ENCODE data around the gene FSTL4. TPM values are rescaled to one million over a fixed set of nuclear protein-coding genes. Genes with fewer than 3 reads are reported as not detected.

Gene FSTL4
- total and polyA plus RNA-seq, 4 donors = 0.08 to 1.4 (median 0.31) TPM

- Histone ChIP-seq H3K9ac (ENCODE audit: insufficient read depth in 1 of 2, low read length in 2 of 2) (no peak overlapping the region), H3K36me3 (ENCODE audit: control insufficient read depth in 4 of 4, insufficient read depth in 4 of 4, low read length in 4 of 4) (no peaks in the 10 kb centered on the region), H3K27ac (ENCODE audit: low read depth in 1 of 2, low read length in 1 of 2) (no peak overlapping the region), H3K27me3 (ENCODE audit: control insufficient read depth in 3 of 3, insufficient read depth in 3 of 3, low read length in 2 of 3) (peaks cover 0 to 6% (median 0%) of the 10 kb centered on the region in 3 donors), H3K4me1 (ENCODE audit: control insufficient read depth in 5 of 5, insufficient read depth in 5 of 5, low read length in 5 of 5) (no peaks in the 10 kb centered on the region), H3K9me3 (ENCODE audit: control insufficient read depth in 4 of 4, insufficient read depth in 3 of 4, low read length in 3 of 4) (no peaks in the 10 kb centered on the region), H3K4me3 (no peak overlapping the region)
- DNase-seq = no peak
- no peak for ATAC-seq (ENCODE audit: insufficient read depth, low FRiP score)
- no peak for TF ChIP-seq CTCF (IDR thresholded peaks at IDR 0.05; ENCODE audit: control extremely low read depth, extremely low read depth)
- 90 to 91% methylated on average over 5 of the region's 5 CpGs for WGBS, 2 donors
Observed at GRCh38 chr5:133657036-133657435, 44.7 kb upstream of the FSTL4 start.

GRCh38 chr5:133655966-133656365 is 43.6 kb upstream of the FSTL4 start:
- Histone ChIP-seq H3K4me3 (no peak overlapping the region), H3K4me1 (ENCODE audit: control insufficient read depth in 5 of 5, insufficient read depth in 5 of 5, low read length in 5 of 5) (no peaks in the 10 kb centered on the region), H3K9ac (ENCODE audit: insufficient read depth in 1 of 2, low read length in 2 of 2) (no peak overlapping the region), H3K9me3 (ENCODE audit: control insufficient read depth in 4 of 4, insufficient read depth in 3 of 4, low read length in 3 of 4) (no peaks in the 10 kb centered on the region), H3K27ac (ENCODE audit: low read depth in 1 of 2, low read length in 1 of 2) (no peak overlapping the region), H3K27me3 (ENCODE audit: control insufficient read depth in 3 of 3, insufficient read depth in 3 of 3, low read length in 2 of 3) (peaks cover 0 to 6% (median 0%) of the 10 kb centered on the region in 3 donors), H3K36me3 (ENCODE audit: control insufficient read depth in 4 of 4, insufficient read depth in 4 of 4, low read length in 4 of 4) (no peaks in the 10 kb centered on the region)
- DNase-seq = no peak
- no peak for ATAC-seq (ENCODE audit: insufficient read depth, low FRiP score)
- WGBS, 2 donors = 93% methylated on average over 1 of the region's 1 CpG
- TF ChIP-seq CTCF (IDR thresholded peaks at IDR 0.05; ENCODE audit: control extremely low read depth, extremely low read depth) = no peak

GRCh38 chr5:133653760-133654049 is 41.4 kb upstream of the FSTL4 start:
- TF ChIP-seq CTCF (IDR thresholded peaks at IDR 0.05; ENCODE audit: control extremely low read depth, extremely low read depth) = no peak
- Histone ChIP-seq H3K4me1 (ENCODE audit: control insufficient read depth in 5 of 5, insufficient read depth in 5 of 5, low read length in 5 of 5) (no peaks in the 10 kb centered on the region), H3K9ac (ENCODE audit: insufficient read depth in 1 of 2, low read length in 2 of 2) (no peak overlapping the region), H3K36me3 (ENCODE audit: control insufficient read depth in 4 of 4, insufficient read depth in 4 of 4, low read length in 4 of 4) (no peaks in the 10 kb centered on the region), H3K27ac (ENCODE audit: low read depth in 1 of 2, low read length in 1 of 2) (no peak overlapping the region), H3K27me3 (ENCODE audit: control insufficient read depth in 3 of 3, insufficient read depth in 3 of 3, low read length in 2 of 3) (peaks cover 0 to 6% (median 0%) of the 10 kb centered on the region in 3 donors), H3K4me3 (no peak overlapping the region), H3K9me3 (ENCODE audit: control insufficient read depth in 4 of 4, insufficient read depth in 3 of 4, low read length in 3 of 4) (no peaks in the 10 kb centered on the region)
- WGBS, 2 donors = 80 to 88% methylated on average over 4 of the region's 4 CpGs
- DNase-seq = no peak
- ATAC-seq (ENCODE audit: insufficient read depth, low FRiP score) = no peak
